Osteoblast (primary cell): ENCODE measurements around the gene MMP3. TPM values are rescaled to one million over a fixed set of nuclear protein-coding genes. Genes with fewer than 3 reads are reported as not detected.
A peak's percentile ranks its signal among the peaks of the same experiment; 100 is the strongest.

ENCODE experiments used
- DNase-seq: peaks from one replicate; pipeline ENCODE4 v3.0.0; 2011; ENCODE audit warnings: low spot score, mixed read lengths; ENCODE audit not compliant: insufficient read length; ENCODE audit errors: missing footprints
- H2AFZ ChIP-seq: 2 replicates; pipeline ENCODE4 v1.6.0; 2011; ENCODE audit warnings: mild to moderate bottlenecking, low read length
- H3K27ac ChIP-seq: 2 replicates; pipeline ENCODE4 v1.5.1; 2011; ENCODE audit warnings: mild to moderate bottlenecking, low read depth, low read length, moderate library complexity
- H3K27me3 ChIP-seq: 2 replicates; pipeline ENCODE4 v1.6.0; 2012; ENCODE audit warnings: mild to moderate bottlenecking, control low read depth, inconsistent platforms, low read length, moderate library complexity; ENCODE audit not compliant: insufficient read depth
- H3K36me3 ChIP-seq: 2 replicates; pipeline ENCODE4 v1.5.1; 2011; ENCODE audit warnings: mild to moderate bottlenecking, low read length, control low read depth, moderate library complexity; ENCODE audit not compliant: insufficient read depth
- H3K4me1 ChIP-seq: 2 replicates; pipeline ENCODE4 v1.5.1; 2011; ENCODE audit warnings: mild to moderate bottlenecking, low read length, control low read depth, moderate library complexity; ENCODE audit not compliant: insufficient read depth
- H3K4me2 ChIP-seq: 2 replicates; pipeline ENCODE4 v1.6.0; 2011; ENCODE audit warnings: mild to moderate bottlenecking, low read length; ENCODE audit not compliant: insufficient read depth
- H3K4me3 ChIP-seq: fragments of 200-600 bp; sonication (generic); 3 replicates; pipeline ENCODE4 v1.5.1; 2012; ENCODE audit warnings: mild to moderate bottlenecking, low read length, inconsistent platforms; ENCODE audit not compliant: insufficient read depth
- H3K79me2 ChIP-seq: 2 replicates; pipeline ENCODE4 v1.6.0; 2012; ENCODE audit warnings: mild to moderate bottlenecking, low read length, control low read depth, inconsistent platforms; ENCODE audit not compliant: insufficient read depth
- H3K9me3 ChIP-seq: 2 replicates; pipeline ENCODE4 v1.5.1; 2011; ENCODE audit warnings: low read depth, low read length, control low read depth
- H4K20me1 ChIP-seq: 2 replicates; pipeline ENCODE4 v1.6.0; 2012; ENCODE audit warnings: mild to moderate bottlenecking, low read length, control low read depth; ENCODE audit not compliant: insufficient read depth
- total RNA-seq: library from RNA; depleted of rRNA; stranded (reverse); fragments of >200 nt; gene quantifications from 2 replicates; pipeline ENCODE4 v1.2.3, GENCODE V29; 2012
- TF ChIP-seq, protein P1 (sequence below): IDR thresholded peaks from 2 replicates; pipeline ENCODE4 v1.5.1; 2011; ENCODE audit warnings: mild to moderate bottlenecking, low read depth, low read length, moderate library complexity; ENCODE audit errors: extremely low read depth

MMP3 gene
- total RNA-seq, result 1.8 and 5.1 TPM in 2 replicates

DNA sequence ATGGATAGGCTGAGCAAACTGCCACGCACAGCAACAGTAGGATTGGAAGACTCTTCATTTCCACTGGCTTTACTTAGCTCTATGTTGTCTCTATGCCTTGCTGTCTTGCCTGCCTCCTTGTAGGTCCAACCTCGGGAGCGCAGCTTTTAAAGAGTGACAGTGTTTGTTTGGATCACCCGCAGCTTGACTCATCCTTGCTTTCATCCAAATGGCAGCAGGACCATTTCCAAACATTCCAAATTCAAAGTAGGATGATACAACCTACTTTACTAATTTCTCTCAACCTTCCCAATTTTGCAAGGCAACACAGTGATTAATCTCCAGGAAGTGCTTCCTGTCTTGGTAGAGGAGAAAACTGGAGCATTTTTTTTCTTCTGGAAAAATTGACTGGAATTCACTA lies at the start of gene MMP3:
MMP3 (minus strand) TSS at position 121 of the 400 bp plus-strand sequence; CDS start at position 58, 63 bp downstream.
- H3K79me2 ChIP-seq, result no peaks in the 10 kb centered on the region
- peak within 1 kb of the TSS; percentile 49 for H3K4me2 ChIP-seq
- H3K9me3 ChIP-seq, result no peaks in the 10 kb centered on the region
- no peaks in the 10 kb centered on the region for H3K36me3 ChIP-seq
- peak; percentile 15 for DNase-seq
- H3K27me3 ChIP-seq, result no peaks in the 10 kb centered on the region
- H4K20me1 ChIP-seq, result no peaks in the 10 kb centered on the region
- TF ChIP-seq, protein P1, sequence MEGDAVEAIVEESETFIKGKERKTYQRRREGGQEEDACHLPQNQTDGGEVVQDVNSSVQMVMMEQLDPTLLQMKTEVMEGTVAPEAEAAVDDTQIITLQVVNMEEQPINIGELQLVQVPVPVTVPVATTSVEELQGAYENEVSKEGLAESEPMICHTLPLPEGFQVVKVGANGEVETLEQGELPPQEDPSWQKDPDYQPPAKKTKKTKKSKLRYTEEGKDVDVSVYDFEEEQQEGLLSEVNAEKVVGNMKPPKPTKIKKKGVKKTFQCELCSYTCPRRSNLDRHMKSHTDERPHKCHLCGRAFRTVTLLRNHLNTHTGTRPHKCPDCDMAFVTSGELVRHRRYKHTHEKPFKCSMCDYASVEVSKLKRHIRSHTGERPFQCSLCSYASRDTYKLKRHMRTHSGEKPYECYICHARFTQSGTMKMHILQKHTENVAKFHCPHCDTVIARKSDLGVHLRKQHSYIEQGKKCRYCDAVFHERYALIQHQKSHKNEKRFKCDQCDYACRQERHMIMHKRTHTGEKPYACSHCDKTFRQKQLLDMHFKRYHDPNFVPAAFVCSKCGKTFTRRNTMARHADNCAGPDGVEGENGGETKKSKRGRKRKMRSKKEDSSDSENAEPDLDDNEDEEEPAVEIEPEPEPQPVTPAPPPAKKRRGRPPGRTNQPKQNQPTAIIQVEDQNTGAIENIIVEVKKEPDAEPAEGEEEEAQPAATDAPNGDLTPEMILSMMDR, result no peak
- H3K4me3 ChIP-seq, result no peak within 1 kb of the TSS
- no peak within 1 kb of the TSS for H3K27ac ChIP-seq
- H2AFZ ChIP-seq, result peak within 1 kb of the TSS; percentile 15
- H3K4me1 ChIP-seq, result peaks cover 9% of the 10 kb centered on the region

GRCh38 chr11:102891736-102892135 lies 48.3 kb upstream of the MMP3 start:
- TF ChIP-seq, protein P1, result no peak
- Histone ChIP-seq H3K4me2 (no peak overlapping the region), H3K9me3 (no peaks in the 10 kb centered on the region), H3K4me1 (peaks cover 5% of the 10 kb centered on the region), H3K36me3 (no peaks in the 10 kb centered on the region), H3K79me2 (no peaks in the 10 kb centered on the region), H3K27me3 (peaks cover 10% of the 10 kb centered on the region), H4K20me1 (no peaks in the 10 kb centered on the region), H3K4me3 (no peak overlapping the region), H3K27ac (no peak overlapping the region), H2AFZ (no peak overlapping the region)
- DNase-seq, result no peak

DNA sequence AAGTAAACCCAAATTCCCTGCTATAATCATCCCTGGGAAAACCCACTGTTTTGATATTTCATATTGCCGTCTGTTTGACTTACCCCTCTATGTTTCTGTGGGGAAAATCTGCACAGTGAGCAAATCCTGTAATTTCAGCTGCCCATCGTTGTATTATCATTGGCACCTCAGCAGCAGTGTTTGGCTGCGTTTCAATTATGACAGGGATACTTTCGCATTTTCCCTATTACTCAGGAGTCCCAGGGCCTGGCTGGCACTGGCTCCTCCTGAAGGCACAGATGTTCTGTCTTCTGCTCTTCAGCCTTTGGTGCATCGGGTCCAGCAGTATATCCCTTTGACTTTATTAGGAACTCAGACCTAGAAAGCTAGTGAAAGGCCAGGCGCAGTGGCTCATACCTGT lies 43.6 kb upstream of the MMP3 start:
- TF ChIP-seq, protein P1, result no peak
- H2AFZ ChIP-seq, result no peak overlapping the region
- H3K79me2 ChIP-seq, result no peaks in the 10 kb centered on the region
- peaks cover 10% of the 10 kb centered on the region for H3K27me3 ChIP-seq
- H3K9me3 ChIP-seq, result no peaks in the 10 kb centered on the region
- H3K27ac ChIP-seq, result no peak overlapping the region
- H3K36me3 ChIP-seq, result no peaks in the 10 kb centered on the region
- H3K4me3 ChIP-seq, result no peak overlapping the region
- H3K4me1 ChIP-seq, result peaks cover 22% of the 10 kb centered on the region
- peak overlapping the region; percentile 16 for H3K4me2 ChIP-seq
- peak; percentile 87 for DNase-seq
- H4K20me1 ChIP-seq, result no peaks in the 10 kb centered on the region

DNA sequence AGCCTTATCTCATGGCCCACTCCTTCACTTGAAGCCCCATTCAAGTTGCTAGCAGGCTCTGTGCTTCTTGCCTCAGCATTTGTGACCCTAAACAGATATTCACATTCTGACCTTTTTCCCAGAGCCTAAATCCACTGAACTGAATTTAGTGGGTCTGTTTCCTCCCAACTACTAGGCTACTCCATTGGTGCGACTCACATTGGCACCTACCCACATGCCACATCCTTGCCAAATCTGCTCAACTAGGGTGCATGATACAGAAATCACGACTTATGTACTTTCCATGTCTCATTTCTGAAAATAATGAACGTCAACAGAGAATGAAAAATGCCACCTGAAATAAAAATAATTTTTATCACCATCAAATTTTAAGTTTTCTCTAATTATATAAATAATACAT lies 39.7 kb upstream of the MMP3 start:
- Histone ChIP-seq H4K20me1 (no peaks in the 10 kb centered on the region), H3K4me2 (no peak overlapping the region), H2AFZ (no peak overlapping the region), H3K4me1 (peaks cover 22% of the 10 kb centered on the region), H3K27me3 (no peaks in the 10 kb centered on the region), H3K79me2 (no peaks in the 10 kb centered on the region), H3K36me3 (no peaks in the 10 kb centered on the region), H3K9me3 (no peaks in the 10 kb centered on the region), H3K27ac (peak overlapping the region; percentile 84), H3K4me3 (no peak overlapping the region)
- TF ChIP-seq, protein P1, result no peak
- DNase-seq, result no peak
